ENCODE measurements around the gene SYT12. TPM values are rescaled to one million over a fixed set of nuclear protein-coding genes. Genes with fewer than 3 reads are reported as not detected.

SYT12 gene
- polyA plus RNA-seq, 1 of the 3 experiments (the other 2 are of a cell fraction): 0.61 TPM

DNA sequence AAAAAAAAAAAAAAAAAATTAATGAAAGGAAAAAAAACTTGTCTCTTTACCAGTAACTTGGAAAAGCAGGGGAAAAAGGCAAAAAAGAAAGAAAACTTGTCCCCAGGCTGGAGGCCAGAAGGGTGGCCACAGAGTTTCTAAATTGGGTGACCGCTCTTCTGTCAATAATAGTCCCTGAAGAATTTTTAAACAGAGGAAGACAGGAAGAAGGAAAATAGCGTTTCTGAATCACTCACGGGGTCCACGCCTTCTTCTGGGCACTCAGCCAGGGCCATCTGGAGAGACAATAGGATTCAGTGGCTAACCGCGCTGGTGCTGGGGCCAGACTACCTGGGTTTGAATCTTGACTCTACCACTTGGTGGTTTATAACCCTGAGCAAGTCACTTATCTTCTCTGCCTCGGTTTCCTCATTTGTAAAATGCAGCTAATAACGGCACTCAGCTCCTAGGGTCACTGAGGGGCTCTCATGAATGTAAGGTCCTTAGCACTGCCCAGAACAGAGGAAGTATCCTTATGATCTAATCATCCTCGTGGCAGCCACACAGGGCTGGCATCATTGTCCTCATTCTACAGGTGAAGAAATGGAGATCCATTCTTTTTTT lies 40.9 kb upstream of the SYT12 start:
- CTCF ChIA-PET: no interaction called here
- no peaks in the 10 kb centered on the region for H3K27me3 ChIP-seq (ENCODE audit: insufficient read depth)
- H3K9me2 ChIP-seq: no peaks in the 10 kb centered on the region
- POLR2A ChIA-PET: no interaction called here
- 7% methylated on average over 9 of the region's 9 CpGs for WGBS (ENCODE audit: low lambda C conversion rate)
- H3K4me1 ChIP-seq (ENCODE audit: control insufficient read depth in 1 of 2, insufficient read depth in 2 of 2, low read depth in 1 of 2, low read length in 1 of 2): peaks cover 6 to 9% of the 10 kb centered on the region in 2 experiments; a peak in 2 of 4 replicates
- H3K27ac ChIP-seq (ENCODE audit: low read depth in 2 of 2, low read length in 1 of 2): peak overlapping the region; percentile 44 to 54
- H3K36me3 ChIP-seq (replicated peaks in 1 of 2; ENCODE audit: control insufficient read depth in 1 of 2, insufficient read depth in 2 of 2, low read length in 1 of 2): no peaks in the 10 kb centered on the region
- H3K9me3 ChIP-seq: no peaks in the 10 kb centered on the region
- peak; percentile 78 for DNase-seq
- no peaks in the 10 kb centered on the region for H3F3A ChIP-seq (replicated peaks; ENCODE audit: insufficient read depth)
- peak overlapping the region; percentile 38; the same call in 1 of the 2 replicates for H3K4me2 ChIP-seq
- H3K9ac ChIP-seq: no peak overlapping the region
- H3K79me2 ChIP-seq (ENCODE audit: insufficient read depth): no peaks in the 10 kb centered on the region
- TF ChIP-seq RXRA (IDR thresholded peaks at IDR 0.05; ENCODE audit: borderline replicate concordance, low read depth): peak; percentile 17; the same call in 1 of the 2 replicates
- TF ChIP-seq, protein P1, sequence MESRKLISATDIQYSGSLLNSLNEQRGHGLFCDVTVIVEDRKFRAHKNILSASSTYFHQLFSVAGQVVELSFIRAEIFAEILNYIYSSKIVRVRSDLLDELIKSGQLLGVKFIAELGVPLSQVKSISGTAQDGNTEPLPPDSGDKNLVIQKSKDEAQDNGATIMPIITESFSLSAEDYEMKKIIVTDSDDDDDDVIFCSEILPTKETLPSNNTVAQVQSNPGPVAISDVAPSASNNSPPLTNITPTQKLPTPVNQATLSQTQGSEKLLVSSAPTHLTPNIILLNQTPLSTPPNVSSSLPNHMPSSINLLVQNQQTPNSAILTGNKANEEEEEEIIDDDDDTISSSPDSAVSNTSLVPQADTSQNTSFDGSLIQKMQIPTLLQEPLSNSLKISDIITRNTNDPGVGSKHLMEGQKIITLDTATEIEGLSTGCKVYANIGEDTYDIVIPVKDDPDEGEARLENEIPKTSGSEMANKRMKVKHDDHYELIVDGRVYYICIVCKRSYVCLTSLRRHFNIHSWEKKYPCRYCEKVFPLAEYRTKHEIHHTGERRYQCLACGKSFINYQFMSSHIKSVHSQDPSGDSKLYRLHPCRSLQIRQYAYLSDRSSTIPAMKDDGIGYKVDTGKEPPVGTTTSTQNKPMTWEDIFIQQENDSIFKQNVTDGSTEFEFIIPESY (IDR thresholded peaks at IDR 0.05; ENCODE audit: borderline replicate concordance, low read depth): no peak
- TF ChIP-seq CHD2 (IDR thresholded peaks at IDR 0.05; ENCODE audit: low read length, partially characterized antibody): peak; percentile 55
- TF ChIP-seq, protein P2, sequence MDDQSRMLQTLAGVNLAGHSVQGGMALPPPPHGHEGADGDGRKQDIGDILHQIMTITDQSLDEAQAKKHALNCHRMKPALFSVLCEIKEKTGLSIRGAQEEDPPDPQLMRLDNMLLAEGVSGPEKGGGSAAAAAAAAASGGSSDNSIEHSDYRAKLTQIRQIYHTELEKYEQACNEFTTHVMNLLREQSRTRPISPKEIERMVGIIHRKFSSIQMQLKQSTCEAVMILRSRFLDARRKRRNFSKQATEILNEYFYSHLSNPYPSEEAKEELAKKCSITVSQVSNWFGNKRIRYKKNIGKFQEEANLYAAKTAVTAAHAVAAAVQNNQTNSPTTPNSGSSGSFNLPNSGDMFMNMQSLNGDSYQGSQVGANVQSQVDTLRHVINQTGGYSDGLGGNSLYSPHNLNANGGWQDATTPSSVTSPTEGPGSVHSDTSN (IDR thresholded peaks at IDR 0.05): peak; percentile 49
- TF ChIP-seq, protein P3, sequence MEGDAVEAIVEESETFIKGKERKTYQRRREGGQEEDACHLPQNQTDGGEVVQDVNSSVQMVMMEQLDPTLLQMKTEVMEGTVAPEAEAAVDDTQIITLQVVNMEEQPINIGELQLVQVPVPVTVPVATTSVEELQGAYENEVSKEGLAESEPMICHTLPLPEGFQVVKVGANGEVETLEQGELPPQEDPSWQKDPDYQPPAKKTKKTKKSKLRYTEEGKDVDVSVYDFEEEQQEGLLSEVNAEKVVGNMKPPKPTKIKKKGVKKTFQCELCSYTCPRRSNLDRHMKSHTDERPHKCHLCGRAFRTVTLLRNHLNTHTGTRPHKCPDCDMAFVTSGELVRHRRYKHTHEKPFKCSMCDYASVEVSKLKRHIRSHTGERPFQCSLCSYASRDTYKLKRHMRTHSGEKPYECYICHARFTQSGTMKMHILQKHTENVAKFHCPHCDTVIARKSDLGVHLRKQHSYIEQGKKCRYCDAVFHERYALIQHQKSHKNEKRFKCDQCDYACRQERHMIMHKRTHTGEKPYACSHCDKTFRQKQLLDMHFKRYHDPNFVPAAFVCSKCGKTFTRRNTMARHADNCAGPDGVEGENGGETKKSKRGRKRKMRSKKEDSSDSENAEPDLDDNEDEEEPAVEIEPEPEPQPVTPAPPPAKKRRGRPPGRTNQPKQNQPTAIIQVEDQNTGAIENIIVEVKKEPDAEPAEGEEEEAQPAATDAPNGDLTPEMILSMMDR (IDR thresholded peaks at IDR 0.05): no peak
- peak; percentile 97 for TF ChIP-seq NFIC (IDR thresholded peaks at IDR 0.05; ENCODE audit: borderline replicate concordance)
- TF ChIP-seq POLR2AphosphoS5 (IDR thresholded peaks at IDR 0.05; ENCODE audit: low read depth, low read length): peak; percentile 34; the same call in 1 of the 2 replicates
- TF ChIP-seq TCF12 (IDR thresholded peaks at IDR 0.05): peak; percentile 86
- peak; percentile 2; the same call in 1 of the 2 replicates for TF ChIP-seq RAD21 (IDR thresholded peaks at IDR 0.05; ENCODE audit: low read length)
- TF ChIP-seq TEAD4 (IDR thresholded peaks at IDR 0.05; ENCODE audit: borderline replicate concordance, insufficient read depth): 0 out of 2 replicates have a peak, but pooled peaks have one; percentile 35
- TF ChIP-seq RCOR1 (IDR thresholded peaks at IDR 0.05; ENCODE audit: low read length): no peak
- TF ChIP-seq MEF2A (IDR thresholded peaks at IDR 0.05; ENCODE audit: borderline replicate concordance, low read depth): peak; percentile 9; the same call in 1 of the 2 replicates
- TF ChIP-seq FOSL2 (IDR thresholded peaks at IDR 0.05; ENCODE audit: borderline replicate concordance, low read depth): peak; percentile 53; the same call in 1 of the 2 replicates
- TF ChIP-seq EP300 (IDR thresholded peaks at IDR 0.05; ENCODE audit: borderline replicate concordance in 1 of 2, low read depth in 1 of 2, low read length in 1 of 2): peak in 1 of 2 experiments; percentile 58; a peak in 1 of 4 replicates
- peak; percentile 53; the same call in 1 of the 2 replicates for TF ChIP-seq MXI1 (IDR thresholded peaks at IDR 0.05; ENCODE audit: low read depth, low read length)
- no peak overlapping the region for H2AFZ ChIP-seq (ENCODE audit: low read depth)
- no peaks in the 10 kb centered on the region for H4K20me1 ChIP-seq (ENCODE audit: insufficient read depth)
- H3K4me3 ChIP-seq (ENCODE audit: low read depth in 2 of 2, low read length in 1 of 2): no peak overlapping the region
